NCI-H2081 (cell line): ENCODE results near the gene MPIG6B.

Source experiments
- DNase-seq, 2 experiments: peaks; one replicate each; lab custom pipeline; 2025; lab: John Stamatoyannopoulos, UW

MPIG6B gene

GRCh38 chr6:31768363-31769257 is 45.4 kb downstream of the MPIG6B start:
- no peak for DNase-seq

- peak; percentile 26 to 36 for DNase-seq
Observed at GRCh38 chr6:31769684-31770371, 46.7 kb downstream of the MPIG6B start.

- DNase-seq = no peak
Observed at GRCh38 chr6:31770860-31771259, 47.7 kb downstream of the MPIG6B start.

GRCh38 chr6:31771992-31772358 is 48.8 kb downstream of the MPIG6B start:
- DNase-seq = no peak

- no peak for DNase-seq
Observed at GRCh38 chr6:31775184-31775583, 52.0 kb downstream of the MPIG6B start.

- no peak for DNase-seq
Observed at GRCh38 chr6:31775633-31776484, 52.7 kb downstream of the MPIG6B start.
